Psoas muscle (tissue), 8 donors: ENCODE measurements around the gene ASTL. TPM values are rescaled to one million over a fixed set of nuclear protein-coding genes. Genes with fewer than 3 reads are reported as not detected.

Source experiments
- ATAC-seq, 4 donors: fragments of 200-7000 bp; cut with Tn5 transposase; one replicate each; pipeline ENCODE4 v1.9.1; 2020; ENCODE audit warnings: moderate library complexity in 3 of 4, mild to moderate bottlenecking in 2 of 4
- DNase-seq, 2 donors: peaks; one replicate each; pipeline ENCODE4 v3.0.0-alpha.2; 2020
- H3K27ac ChIP-seq: fragments of 200-600 bp; one replicate; pipeline ENCODE4 v1.8.0; 2022
- H3K27me3 ChIP-seq, 3 donors: fragments of 200-600 bp in 1 of 3; one replicate each; pipeline versions ENCODE4 v1.6.1 to v1.8.0; 2013 to 2022; ENCODE audit warnings: low read length in 2 of 3, mild to moderate bottlenecking in 2 of 3, moderate library complexity in 1 of 3; ENCODE audit not compliant: insufficient read depth in 3 of 3
- H3K36me3 ChIP-seq, 2 donors: fragments of 200-600 bp in 1 of 2; one replicate each; pipeline versions ENCODE4 v1.6.1 to v1.8.0; 2013 to 2022; ENCODE audit warnings: low read depth in 1 of 2, mild to moderate bottlenecking in 1 of 2, moderate library complexity in 1 of 2; ENCODE audit not compliant: insufficient read depth in 1 of 2
- H3K4me1 ChIP-seq: fragments of 200-600 bp; one replicate; pipeline ENCODE4 v1.8.0; 2022
- H3K4me3 ChIP-seq: fragments of 200-600 bp; one replicate; pipeline ENCODE4 v1.8.0; 2022; ENCODE audit warnings: mild to moderate bottlenecking
- H3K9me3 ChIP-seq: fragments of 200-600 bp; one replicate; pipeline ENCODE4 v1.8.0; 2022
- WGBS, 3 donors: extraction: QIAGEN DNeasy Blood & Tissue Kit; methylation state at CpG; one replicate each; pipeline versions ENCODE4 v1.1.6 to v1.1.7; 2013; 5-methylcytosine and 5-hydroxymethylcytosine counted together
- intact Hi-C, 2 donors: fragments of 100-400 bp; cut with DNase I; formaldehyde crosslinking; loops; one replicate each; pipeline versions ENCODE4 v1.11.0 to v1.14.2; 2022
- polyA plus RNA-seq, 3 donors: library from polyadenylated mRNA; stranded (reverse); fragments of 200-250 nt; gene quantifications; one replicate each; pipeline ENCODE4 v1.2.3, GENCODE V29; 2013
- total RNA-seq, 4 donors: library from RNA; stranded (reverse); fragmentation: NEBNext Ultra II Directional in 2 of 4; extraction: Animal tissue kit (Norgen Biotek cat#: 25700) in 2 of 4; gene quantifications; one replicate each; pipeline versions ENCODE4 v1.2.1 to v1.2.4, GENCODE V29; 2021 to 2023
- TF ChIP-seq, protein P1 (sequence below): fragments of 200-600 bp; IDR thresholded peaks from one replicate; pipeline ENCODE4 v1.8.0; 2022; ENCODE audit warnings: antibody characterized with exemption
- donor health status: healthy with polysubstance abuse.
- donor health status: DM: no; HTN: no; CAD: no; lungs with moderate emphysema.
- donor health status: Bipolar disorder and iron deficiency.
- donor health status: healthy.
- donor health status: DM: yes; HTN: yes; CAD: no.
- donor health status: DM: no; HTN: no; CAD: no.
- donor health status: DM: no; HTN: no; CAD: no.
- donor health status: DM: yes; HTN: yes; CAD: no.

Gene ASTL
- total and polyA plus RNA-seq, 7 donors: 0.03 TPM; not detected in 6

GRCh38 chr2:96121414-96121813 is 16.9 kb downstream of the ASTL start:
- Histone ChIP-seq H3K9me3 (no peaks in the 10 kb centered on the region), H3K27me3 (peaks cover 0 to 4% (median 0%) of the 10 kb centered on the region in 3 donors), H3K4me3 (no peak overlapping the region), H3K36me3 (no peaks in the 10 kb centered on the region), H3K27ac (no peak overlapping the region), H3K4me1 (peaks cover 6% of the 10 kb centered on the region)
- TF ChIP-seq, protein P1, sequence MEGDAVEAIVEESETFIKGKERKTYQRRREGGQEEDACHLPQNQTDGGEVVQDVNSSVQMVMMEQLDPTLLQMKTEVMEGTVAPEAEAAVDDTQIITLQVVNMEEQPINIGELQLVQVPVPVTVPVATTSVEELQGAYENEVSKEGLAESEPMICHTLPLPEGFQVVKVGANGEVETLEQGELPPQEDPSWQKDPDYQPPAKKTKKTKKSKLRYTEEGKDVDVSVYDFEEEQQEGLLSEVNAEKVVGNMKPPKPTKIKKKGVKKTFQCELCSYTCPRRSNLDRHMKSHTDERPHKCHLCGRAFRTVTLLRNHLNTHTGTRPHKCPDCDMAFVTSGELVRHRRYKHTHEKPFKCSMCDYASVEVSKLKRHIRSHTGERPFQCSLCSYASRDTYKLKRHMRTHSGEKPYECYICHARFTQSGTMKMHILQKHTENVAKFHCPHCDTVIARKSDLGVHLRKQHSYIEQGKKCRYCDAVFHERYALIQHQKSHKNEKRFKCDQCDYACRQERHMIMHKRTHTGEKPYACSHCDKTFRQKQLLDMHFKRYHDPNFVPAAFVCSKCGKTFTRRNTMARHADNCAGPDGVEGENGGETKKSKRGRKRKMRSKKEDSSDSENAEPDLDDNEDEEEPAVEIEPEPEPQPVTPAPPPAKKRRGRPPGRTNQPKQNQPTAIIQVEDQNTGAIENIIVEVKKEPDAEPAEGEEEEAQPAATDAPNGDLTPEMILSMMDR: no peak
- ATAC-seq (no peak), DNase-seq (no peak)
- intact Hi-C loops: loop anchor here in 1 of 2 donors (10.0 kb wide), 1 partner anchor 117 kb away; no protein-coding TSS in a partner anchor
- WGBS, 3 donors: 84 to 92% (median 85%) methylated on average over 4 of the region's 4 CpGs

- no peaks in the 10 kb centered on the region for H3K9me3 ChIP-seq
- TF ChIP-seq, protein P1: no peak
- WGBS, 3 donors: 68 to 71% (median 69%) methylated on average over 7 of the region's 7 CpGs
- H3K27ac ChIP-seq: no peak overlapping the region
- H3K4me1 ChIP-seq: peaks cover 6% of the 10 kb centered on the region
- DNase-seq (no peak), ATAC-seq (no peak)
- intact Hi-C loops: loop anchor here in 1 of 2 donors (10.0 kb wide), 1 partner anchor 116 kb away; no protein-coding TSS in a partner anchor
- H3K4me3 ChIP-seq: no peak overlapping the region
- peaks cover 0 to 8% (median 0%) of the 10 kb centered on the region in 3 donors for H3K27me3 ChIP-seq
- H3K36me3 ChIP-seq: no peaks in the 10 kb centered on the region
Observed at GRCh38 chr2:96120991-96121390, 17.3 kb downstream of the ASTL start.

DNA sequence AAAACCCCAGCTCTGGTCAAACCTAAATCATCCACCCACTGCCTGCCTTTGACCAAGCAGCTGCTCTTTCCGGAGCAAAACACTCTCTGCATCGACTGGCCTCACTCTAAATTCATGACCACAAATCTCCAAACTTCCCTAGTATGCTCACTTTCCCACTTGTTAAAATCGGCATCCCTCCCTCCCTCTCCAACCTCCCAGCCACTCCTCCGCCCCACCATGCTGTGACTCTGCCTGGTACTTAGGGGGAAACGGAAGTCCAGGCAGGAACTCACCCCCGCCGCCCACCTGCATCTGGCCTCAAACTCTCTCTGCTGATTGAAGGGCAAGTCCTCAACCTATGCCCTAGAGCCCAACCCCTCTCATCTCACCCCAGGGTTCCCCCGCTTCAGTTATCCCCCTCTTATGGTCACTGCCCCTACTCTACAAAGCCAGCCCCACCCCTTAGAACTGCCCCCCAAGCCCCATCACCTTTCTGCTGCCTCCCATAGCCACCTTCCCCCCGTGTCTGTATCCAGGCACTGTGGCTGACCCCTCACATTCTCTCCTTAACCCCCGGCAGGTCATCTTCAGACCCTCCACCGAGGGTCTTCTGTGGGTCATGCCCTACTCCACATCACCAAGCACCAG is 18.1 kb downstream of the ASTL start:
- 49 to 60% (median 53%) methylated on average over 11 of the region's 11 CpGs for whole genome bisulfite sequencing, 3 donors

DNA sequence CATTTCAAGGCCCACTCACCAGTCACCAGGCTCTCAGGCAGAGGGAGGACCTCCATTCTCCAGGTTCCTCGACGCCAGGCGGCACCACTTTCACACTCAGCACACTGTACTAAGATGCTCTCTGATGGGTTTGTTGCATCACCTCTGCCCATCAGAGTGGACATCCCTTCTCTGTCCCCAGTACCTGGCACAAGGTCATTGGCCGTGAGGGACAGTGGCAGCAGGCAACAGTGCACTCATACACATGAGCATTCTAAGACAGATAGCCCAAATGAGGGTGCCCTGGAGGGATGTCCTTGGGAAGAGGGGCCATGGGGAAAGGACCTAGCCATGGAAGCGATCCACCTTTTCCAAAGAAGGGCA is 18.9 kb downstream of the ASTL start:
- intact Hi-C loops: loop anchor here (10.0 kb wide), 1 partner anchor 95 kb away; no protein-coding TSS in a partner anchor
- no peak overlapping the region for H3K27ac ChIP-seq
- DNase-seq: no peak
- TF ChIP-seq, protein P1: no peak
- H3K4me3 ChIP-seq: no peak overlapping the region
- H3K27me3 ChIP-seq: peaks cover 0 to 23% (median 0%) of the 10 kb centered on the region in 3 donors
- H3K36me3 ChIP-seq: no peaks in the 10 kb centered on the region
- no peaks in the 10 kb centered on the region for H3K9me3 ChIP-seq
- H3K4me1 ChIP-seq: peaks cover 6% of the 10 kb centered on the region
- ATAC-seq: no peak
- WGBS, 3 donors: 92 to 94% (median 93%) methylated on average over 5 of the region's 5 CpGs

More for the DNA sequence above, 18.1 kb downstream of the ASTL start:
- Histone ChIP-seq H3K4me1 (peaks cover 6% of the 10 kb centered on the region), H3K27me3 (peaks cover 0 to 16% (median 0%) of the 10 kb centered on the region in 3 donors), H3K36me3 (no peaks in the 10 kb centered on the region), H3K4me3 (no peak overlapping the region), H3K9me3 (no peaks in the 10 kb centered on the region), H3K27ac (no peak overlapping the region)
- DNase-seq (no peak), ATAC-seq (no peak)
- TF ChIP-seq, protein P1: no peak
- intact Hi-C loops: loop anchor here in 1 of 2 donors (10.0 kb wide), 1 partner anchor 115 kb away; no protein-coding TSS in a partner anchor
